K562 (cell line): ENCODE results near the gene C11orf52.

Experiments used
- CTCF ChIP-seq, 3 experiments: IDR thresholded peaks in 2 of 3; conservative IDR thresholded peaks in 1 of 3; 2 replicates each; pipeline ENCODE4 v1.5.1; 2011 to 2012; ENCODE audit warnings: low read length in 3 of 3, mild to moderate bottlenecking in 3 of 3, control low read depth in 2 of 3, improper control_type of control experiment in 1 of 3, inconsistent platforms in 1 of 3, low read depth in 1 of 3, mixed read lengths in 1 of 3, moderate library complexity in 1 of 3; ENCODE audit not compliant: insufficient read depth in 2 of 3
- GATA2 ChIP-seq: sonication (generic); formaldehyde crosslinking; IDR thresholded peaks from 2 replicates; pipeline ENCODE4 v1.4.0; 2020; ENCODE audit warnings: mild to moderate bottlenecking, missing genetic modification reagents
- KDM2B ChIP-seq: fragments of 250-450 bp; sonication (Bioruptor Pico); IDR thresholded peaks from 2 replicates; pipeline ENCODE4 v1.8.0; 2021; ENCODE audit warnings: mild to moderate bottlenecking, moderate library complexity
- KLF16 ChIP-seq: IDR thresholded peaks from 2 replicates; pipeline ENCODE4 v1.6.1; 2016; ENCODE audit warnings: antibody characterized with exemption
- MEF2D ChIP-seq: conservative IDR thresholded peaks from 2 replicates; pipeline ENCODE4 v1.6.1; 2016; ENCODE audit warnings: low read depth, missing genetic modification characterization, missing compliant biosample characterization
- NCOA4 ChIP-seq: fragments of 450-650 bp; IDR thresholded peaks from 2 replicates; pipeline ENCODE4 v1.6.1; 2018; ENCODE audit warnings: mild to moderate bottlenecking; ENCODE audit not compliant: partially characterized antibody
- POLR2A ChIP-seq: fragments of 450-650 bp; conservative IDR thresholded peaks from 2 replicates; pipeline ENCODE4 v1.6.1; 2016
- POLR2AphosphoS5 ChIP-seq: IDR thresholded peaks from 2 replicates; pipeline ENCODE4 v1.6.1; 2011; ENCODE audit warnings: mild to moderate bottlenecking, low read depth, low read length, moderate library complexity; ENCODE audit not compliant: control insufficient read depth, insufficient read depth
- SIRT6 ChIP-seq: IDR thresholded peaks from one replicate; pipeline ENCODE4 v1.6.1; 2012; ENCODE audit warnings: low read depth, mild to moderate bottlenecking, control low read depth, inconsistent platforms, low read length, moderate library complexity
- SIX5 ChIP-seq, 2 experiments: IDR thresholded peaks; 2 replicates each; pipeline ENCODE4 v1.6.1; 2011; ENCODE audit warnings: low read length in 2 of 2, borderline replicate concordance in 1 of 2, low read depth in 1 of 2, mild to moderate bottlenecking in 1 of 2, moderate library complexity in 1 of 2; ENCODE audit not compliant: insufficient read depth in 1 of 2
- ZNF699 ChIP-seq: fragments of 250-450 bp; sonication (Bioruptor Pico); IDR thresholded peaks from 2 replicates; pipeline ENCODE4 v1.8.0; 2021; ENCODE audit warnings: mild to moderate bottlenecking, moderate library complexity; ENCODE audit not compliant: insufficient replicate concordance

GRCh38 chr11:111937461-111937769 is 18.7 kb downstream of the C11orf52 start:
- TF ChIP-seq NCOA4: no peak
- no peak for TF ChIP-seq POLR2A
- no peak for TF ChIP-seq KLF16
- TF ChIP-seq CTCF (IDR thresholded peaks at IDR 0.05 in 2 of 3, conservative IDR thresholded peaks at IDR 0.05 in 1 of 3; ENCODE audit: insufficient read depth in 2 of 3, low read depth in 1 of 3, low read length in 3 of 3): no peak
- no peak for TF ChIP-seq ZNF699 (CRISPR knock-in tag)
- TF ChIP-seq GATA2 (CRISPR knock-in tag): no peak
- TF ChIP-seq SIRT6: no peak
- no peak for TF ChIP-seq MEF2D (tag)
- no peak for TF ChIP-seq KDM2B
- no peak for TF ChIP-seq POLR2AphosphoS5
- TF ChIP-seq SIX5 (IDR thresholded peaks at IDR 0.05; ENCODE audit: borderline replicate concordance in 1 of 2, insufficient read depth in 1 of 2, low read depth in 1 of 2, low read length in 2 of 2): no peak
